SK-MEL-5 (cell line): ENCODE data around the gene CFAP68. TPM values are rescaled to one million over a fixed set of nuclear protein-coding genes. Genes with fewer than 3 reads are reported as not detected.
"Not testable (repeated sequence)": the region's sequence is repeated elsewhere in the genome, so short reads cannot be mapped to it uniquely, and the experiment has no call there.

Experiments used
- DNase-seq: peaks from one replicate; pipeline ENCODE4 v3.0.0-alpha.2; 2016; ENCODE audit warnings: low read depth, low spot score
- in situ Hi-C: cut with HindIII; loops from 2 replicates; pipeline ENCODE4 v1.10.0; 2016; ENCODE audit warnings: low sequenced_read_pairs, high pct_unique_total_duplicates, low pct_unique_long_range_greater_than_20kb
- small RNA-seq, 2 experiments: library from RNA; depleted of rRNA; stranded (forward); fragments of <200 nt; gene quantifications; one replicate each; pipeline ENCODE3, GENCODE V24; 2014
- total RNA-seq: library from RNA; depleted of rRNA; stranded (reverse); fragments of >200 nt; shearing (Covaris generic); gene quantifications from 2 replicates; pipeline ENCODE4 v1.2.3, GENCODE V29; 2014; rRNA removed

The CFAP68 gene
- total RNA-seq, 1 experiment from 2014 or later, result 40.6 TPM

DNA sequence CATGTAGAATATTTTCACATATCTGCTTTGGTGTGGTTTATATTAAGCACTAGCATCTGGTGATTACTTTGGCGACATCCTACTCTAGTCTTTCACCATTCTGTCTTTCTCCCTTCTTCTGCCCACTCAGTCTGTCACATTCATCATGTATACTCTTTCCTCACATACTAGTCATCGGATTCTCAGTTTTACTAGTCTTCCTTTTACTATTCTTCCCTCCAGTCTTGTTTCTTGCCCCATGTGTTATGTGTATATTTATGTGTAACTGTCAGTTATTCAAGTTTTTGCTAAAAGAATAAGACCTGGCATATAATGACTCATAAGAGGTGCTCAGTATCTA lies 53.2 kb downstream of the CFAP68 start:
- DNase-seq, result no peak
- in situ Hi-C loops, result no loop called here

DNA sequence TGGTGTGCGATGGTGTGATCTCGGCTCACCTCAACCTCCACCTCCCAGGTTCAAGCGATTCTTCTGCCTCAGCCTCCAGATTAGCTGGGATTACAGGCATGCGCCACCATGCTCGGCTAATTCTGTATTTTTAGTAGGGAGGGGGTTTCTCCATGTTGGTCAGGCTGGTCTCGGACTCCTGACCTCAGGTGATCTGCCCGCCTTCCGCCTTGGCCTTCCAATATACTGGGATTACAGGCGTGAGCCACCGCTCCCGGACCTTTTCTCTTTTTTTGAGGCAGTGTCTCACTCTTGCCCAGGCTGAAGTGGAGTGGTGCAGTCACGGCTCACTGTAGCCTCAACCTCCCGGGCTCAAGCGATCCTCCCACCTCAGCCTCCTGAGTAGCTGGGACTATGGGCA lies 53.8 kb downstream of the CFAP68 start:
- in situ Hi-C loops, result not testable (repeated sequence)

DNA sequence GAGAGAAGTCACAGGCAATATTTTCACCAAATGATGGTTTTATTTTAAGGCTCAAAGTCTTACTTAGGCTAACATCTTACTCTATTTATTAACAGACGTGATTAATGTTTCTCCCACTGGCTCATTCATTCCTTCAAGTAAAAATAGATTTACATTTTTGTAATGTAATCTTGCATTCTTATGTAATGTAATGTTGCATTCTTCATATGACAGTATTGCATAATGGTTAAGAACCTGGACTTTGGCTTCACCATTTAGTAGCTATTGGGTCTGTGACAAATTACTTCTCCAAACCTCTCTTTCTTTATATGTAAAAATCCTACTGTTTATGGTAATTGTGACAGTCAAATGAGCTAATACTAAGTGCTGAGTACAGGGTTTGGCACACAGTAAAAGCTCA lies 54.5 kb downstream of the CFAP68 start:
- in situ Hi-C loops, result no loop called here
- DNase-seq, result no peak

More for the DNA sequence above, 53.8 kb downstream of the CFAP68 start:
- not testable (repeated sequence) for DNase-seq

DNA sequence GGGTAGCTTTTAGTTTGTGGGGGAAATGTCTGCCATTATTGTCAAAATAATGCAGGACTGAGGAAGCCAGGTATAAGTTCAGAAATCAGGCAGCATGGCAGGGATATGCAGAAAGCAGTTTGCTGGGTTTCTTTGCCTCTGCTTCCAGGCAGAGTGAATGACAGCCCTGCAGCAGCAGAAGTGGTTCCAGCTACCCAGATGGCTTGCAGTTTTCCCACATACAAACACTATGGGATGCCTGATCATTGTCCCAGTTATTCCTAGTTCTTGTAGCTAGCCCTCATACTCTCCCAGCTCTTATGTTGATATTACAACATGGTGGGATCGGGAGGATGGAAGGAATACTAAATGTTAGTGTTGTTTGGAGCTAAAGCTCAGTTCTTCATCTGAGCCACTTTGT lies 55.0 kb downstream of the CFAP68 start:
- in situ Hi-C loops, result no loop called here

More for the DNA sequence above, 55.0 kb downstream of the CFAP68 start:
- DNase-seq, result no peak

Small RNA genes within 50 kb of the gene (small RNA-seq; reads per million reads assigned to genes)
- gene C11orf52 (0 reads per million in 2 experiments), gene GNG5P3 (0 reads per million in 2 experiments), gene RNA5SP351 (0 to 0.10 reads per million in 2 experiments), gene RPL37AP8 (0 reads per million in 2 experiments)

Other genes starting within 250 kb of the CFAP68 start
- 28.2 and 31.5 TPM in 2 replicates for gene PPP2R1B, start 113.2 kb upstream of the CFAP68 start, total RNA-seq
- 33.6 and 39.0 TPM in 2 replicates for gene ALG9, start 8.0 kb upstream of the CFAP68 start, total RNA-seq
- 2.0 and 2.2 TPM in 2 replicates for gene FDXACB1, start 376 bp upstream of the CFAP68 start, total RNA-seq
- gene CRYAB, start 32.2 kb downstream of the CFAP68 start, total RNA-seq, result 5.0 and 9.9 TPM in 2 replicates
- not detected in 2 replicates for gene HSPB2, start 33.2 kb downstream of the CFAP68 start, total RNA-seq
- not detected in 2 replicates for gene C11orf52, start 39.4 kb downstream of the CFAP68 start, total RNA-seq
- 5.3 and 5.4 TPM in 2 replicates for gene DIXDC1, start 57.8 kb downstream of the CFAP68 start, total RNA-seq
- 50.2 and 51.1 TPM in 2 replicates for gene DLAT, start 145.9 kb downstream of the CFAP68 start, total RNA-seq
- 1.1 TPM in 2 replicates for gene PIH1D2, start 194.5 kb downstream of the CFAP68 start, total RNA-seq
- 21.6 and 24.1 TPM in 2 replicates for gene NKAPD1, start 194.8 kb downstream of the CFAP68 start, total RNA-seq
- 73.0 and 82.7 TPM in 2 replicates for gene TIMM8B, start 207.2 kb downstream of the CFAP68 start, total RNA-seq
- gene SDHD, start 207.3 kb downstream of the CFAP68 start, total RNA-seq, result 169 and 200 TPM in 2 replicates